H1 (cell line): ENCODE measurements around the gene TTLL7. TPM values are rescaled to one million over a fixed set of nuclear protein-coding genes. Genes with fewer than 3 reads are reported as not detected.

Experiments
- CTCF ChIA-PET: fragments of 300-600 bp; sonication (Branson Sonifier 250); formaldehyde crosslinking; loops from one replicate; lab custom pipeline; 2021; ENCODE audit not compliant: partially characterized antibody; lab: Charles Lee
- POLR2A ChIA-PET: fragments of 300-600 bp; sonication (Branson Sonifier 250); formaldehyde crosslinking; loops from one replicate; lab custom pipeline; 2021; ENCODE audit warnings: inconsistent platforms; ENCODE audit not compliant: partially characterized antibody; lab: Charles Lee
- DNase-seq, 2 experiments: peaks; one replicate each; pipeline versions ENCODE4 v3.0.0 to v3.0.0-alpha.2; 2010 to 2022; ENCODE audit warnings: low spot score in 2 of 2, low read depth in 1 of 2, mixed read lengths in 1 of 2
- FAIRE-seq: peaks from 2 replicates; lab custom pipeline; 2011; peaks lifted over from hg19 to GRCh38; lab: Jason Lieb, UNC
- H2AFZ ChIP-seq: 2 replicates; pipeline ENCODE4 v1.8.1; 2012; ENCODE audit warnings: low read length, inconsistent platforms
- H2AK5ac ChIP-seq: 2 replicates; pipeline ENCODE4 v1.6.1; 2013; ENCODE audit warnings: low read depth, low read length
- H2BK120ac ChIP-seq: replicated peaks from 2 replicates; pipeline ENCODE3; 2013; ENCODE audit warnings: low read depth, low read length, inconsistent platforms
- H2BK12ac ChIP-seq: 2 replicates; pipeline ENCODE4 v1.6.1; 2013; ENCODE audit warnings: low read depth, low read length
- H2BK15ac ChIP-seq: 2 replicates; pipeline ENCODE4 v1.6.1; 2013; ENCODE audit warnings: low read length
- H2BK20ac ChIP-seq: 2 replicates; pipeline ENCODE4 v1.6.1; 2013; ENCODE audit warnings: low read length
- H2BK5ac ChIP-seq: 2 replicates; pipeline ENCODE4 v1.6.1; 2013; ENCODE audit warnings: low read depth, low read length
- H3K14ac ChIP-seq: 2 replicates; pipeline ENCODE4 v1.6.1; 2013; ENCODE audit warnings: inconsistent platforms; ENCODE audit not compliant: insufficient read length
- H3K18ac ChIP-seq: 2 replicates; pipeline ENCODE4 v1.6.1; 2013; ENCODE audit warnings: low read length; ENCODE audit errors: extremely low read depth
- H3K23ac ChIP-seq: 2 replicates; pipeline ENCODE4 v1.6.1; 2013; ENCODE audit warnings: inconsistent platforms; ENCODE audit not compliant: insufficient read length
- H3K23me2 ChIP-seq: 2 replicates; pipeline ENCODE4 v1.6.1; 2013; ENCODE audit warnings: low read depth, low read length
- H3K27ac ChIP-seq: 2 replicates; pipeline ENCODE4 v1.6.1; 2011; ENCODE audit warnings: low read depth, low read length, inconsistent platforms
- H3K27me3 ChIP-seq, 4 experiments: replicated peaks in 1 of 4; 1 replicate in 1 of 4; 2 replicates in 3 of 4; pipeline versions ENCODE4 v1.6.1 to v1.8.1; 2011 to 2013; ENCODE audit warnings: low read length in 3 of 4, mild to moderate bottlenecking in 3 of 4, inconsistent platforms in 2 of 4, mixed read lengths in 2 of 4, moderate library complexity in 1 of 4; ENCODE audit not compliant: control insufficient read depth in 3 of 4, insufficient read depth in 3 of 4; ENCODE audit errors: extremely low read depth in 1 of 4
- H3K36me3 ChIP-seq, 4 experiments: 2 replicates each; pipeline versions ENCODE4 v1.6.1 to v1.8.1; 2011 to 2013; ENCODE audit warnings: mild to moderate bottlenecking in 4 of 4, low read length in 3 of 4, moderate library complexity in 2 of 4, control low read depth in 1 of 4, inconsistent platforms in 1 of 4; ENCODE audit not compliant: insufficient read depth in 4 of 4, control insufficient read depth in 2 of 4
- H3K4ac ChIP-seq: replicated peaks from 2 replicates; pipeline ENCODE3; 2013; ENCODE audit warnings: low read length, low read depth, mixed read lengths, inconsistent platforms; ENCODE audit not compliant: insufficient read length
- H3K4me1 ChIP-seq, 4 experiments: replicated peaks in 1 of 4; 1 replicate in 1 of 4; 2 replicates in 3 of 4; pipeline versions ENCODE4 v1.6.1 to v1.8.1; 2011 to 2013; ENCODE audit warnings: low read length in 3 of 4, inconsistent platforms in 2 of 4, mixed read lengths in 1 of 4; ENCODE audit not compliant: insufficient read depth in 4 of 4, control insufficient read depth in 3 of 4
- H3K4me2 ChIP-seq, 2 experiments: 2 replicates each; pipeline versions ENCODE4 v1.6.1 to v1.8.1; 2011 to 2013; ENCODE audit warnings: low read depth in 2 of 2, low read length in 2 of 2, control low read depth in 1 of 2, inconsistent platforms in 1 of 2, mild to moderate bottlenecking in 1 of 2; ENCODE audit not compliant: insufficient read depth in 1 of 2
- H3K4me3 ChIP-seq, 4 experiments: fragments of 200-600, 300-600 bp in 1 of 4; sonication (generic), shearing (Covaris generic), sonication (Bioruptor Twin) in 1 of 4; 2 replicates each; pipeline versions ENCODE4 v1.5.1 to v1.8.1; 2011 to 2016; ENCODE audit warnings: low read length in 4 of 4, low read depth in 3 of 4, control low read depth in 2 of 4, inconsistent platforms in 2 of 4, mild to moderate bottlenecking in 2 of 4, mixed read lengths in 1 of 4, moderate library complexity in 1 of 4; ENCODE audit not compliant: insufficient read depth in 2 of 4; ENCODE audit errors: extremely low read depth in 1 of 4
- H3K56ac ChIP-seq: replicated peaks from 2 replicates; pipeline ENCODE3; 2013; ENCODE audit warnings: low read depth, mild to moderate bottlenecking, mixed read lengths, low read length, inconsistent platforms; ENCODE audit not compliant: insufficient read length
- H3K79me1 ChIP-seq: 2 replicates; pipeline ENCODE4 v1.6.1; 2013; ENCODE audit warnings: low read depth, low read length, control low read depth
- H3K79me2 ChIP-seq, 2 experiments: 2 replicates each; pipeline versions ENCODE4 v1.6.1 to v1.8.1; 2012 to 2013; ENCODE audit warnings: low read length in 2 of 2, mild to moderate bottlenecking in 2 of 2, inconsistent platforms in 1 of 2; ENCODE audit not compliant: insufficient read depth in 2 of 2, control insufficient read depth in 1 of 2
- H3K9ac ChIP-seq, 4 experiments: replicated peaks in 1 of 4; 1 replicate in 1 of 4; 2 replicates in 3 of 4; pipeline versions ENCODE4 v1.6.1 to v1.8.1; 2011 to 2013; ENCODE audit warnings: low read depth in 3 of 4, low read length in 3 of 4, control low read depth in 2 of 4, mild to moderate bottlenecking in 2 of 4, moderate library complexity in 2 of 4, inconsistent platforms in 1 of 4; ENCODE audit errors: extremely low read depth in 1 of 4
- H3K9me3 ChIP-seq, 2 experiments: 2 replicates each; pipeline versions ENCODE4 v1.6.1 to v1.8.1; 2012 to 2013; ENCODE audit warnings: mild to moderate bottlenecking in 2 of 2, moderate library complexity in 2 of 2, control low read depth in 1 of 2, inconsistent platforms in 1 of 2, low read depth in 1 of 2, low read length in 1 of 2, mixed read lengths in 1 of 2; ENCODE audit not compliant: insufficient read depth in 2 of 2
- H4K20me1 ChIP-seq, 2 experiments: replicated peaks in 1 of 2; 2 replicates each; pipeline versions ENCODE3 to v1.8.1; 2011 to 2013; ENCODE audit warnings: inconsistent platforms in 2 of 2, low read length in 2 of 2, mild to moderate bottlenecking in 1 of 2; ENCODE audit not compliant: insufficient read depth in 2 of 2, control insufficient read depth in 1 of 2
- H4K5ac ChIP-seq: 2 replicates; pipeline ENCODE4 v1.6.1; 2013; ENCODE audit warnings: low read length, low read depth, mixed read lengths, inconsistent platforms; ENCODE audit not compliant: insufficient read length
- H4K8ac ChIP-seq: 2 replicates; pipeline ENCODE4 v1.8.0; 2013; ENCODE audit warnings: mild to moderate bottlenecking, moderate library complexity, low read length, inconsistent platforms; ENCODE audit not compliant: insufficient read depth; ENCODE audit errors: extremely low read depth
- H4K91ac ChIP-seq: replicated peaks from 2 replicates; pipeline ENCODE3; 2013; ENCODE audit warnings: low read length, mixed read lengths, inconsistent platforms; ENCODE audit not compliant: insufficient read length
- BRCA1 ChIP-seq: IDR thresholded peaks from 2 replicates; pipeline ENCODE4 v1.6.1; 2012; ENCODE audit warnings: low read depth, low read length, improper control_type of control experiment
- CBX5 ChIP-seq: fragments of 300-800, 300-1000 bp; sonication (generic); IDR thresholded peaks from 2 replicates; pipeline ENCODE4 v1.7.1; 2016; ENCODE audit warnings: antibody characterized with exemption, low read length, low read depth
- CBX8 ChIP-seq: fragments of 300-800, 300-1000 bp; sonication (generic); IDR thresholded peaks from 2 replicates; pipeline ENCODE4 v1.7.1; 2016; ENCODE audit warnings: low read depth, low read length, borderline replicate concordance
- EP300 ChIP-seq, 2 experiments: IDR thresholded peaks; 1 replicate in 1 of 2; 2 replicates in 1 of 2; pipeline ENCODE4 v1.6.1; 2011 to 2012; ENCODE audit warnings: low read depth in 2 of 2, low read length in 2 of 2, mild to moderate bottlenecking in 2 of 2, borderline replicate concordance in 1 of 2, inconsistent platforms in 1 of 2, moderate library complexity in 1 of 2
- FOSL1 ChIP-seq: IDR thresholded peaks from 2 replicates; pipeline ENCODE4 v1.6.1; 2011; ENCODE audit warnings: mild to moderate bottlenecking, low read depth, low read length, moderate library complexity; ENCODE audit not compliant: insufficient read depth
- JUND ChIP-seq: IDR thresholded peaks from 2 replicates; pipeline ENCODE4 v1.6.1; 2011; ENCODE audit warnings: mild to moderate bottlenecking, improper control_type of control experiment, low read length
- PHF8 ChIP-seq: fragments of 200-600 bp; sonication (generic); conservative IDR thresholded peaks from 2 replicates; pipeline ENCODE4 v1.7.1; 2012; ENCODE audit warnings: low read depth, mild to moderate bottlenecking, inconsistent platforms, low read length, moderate library complexity
- POU5F1 ChIP-seq: IDR thresholded peaks from 2 replicates; pipeline ENCODE4 v1.6.1; 2011; ENCODE audit warnings: low read depth, mild to moderate bottlenecking, low read length, moderate library complexity
- RFX5 ChIP-seq: IDR thresholded peaks from 2 replicates; pipeline ENCODE4 v1.6.1; 2011; ENCODE audit warnings: low read depth, low read length, improper control_type of control experiment, borderline replicate concordance
- RXRA ChIP-seq: IDR thresholded peaks from 2 replicates; pipeline ENCODE4 v1.6.1; 2011; ENCODE audit warnings: low read depth, mild to moderate bottlenecking, low read length, moderate library complexity; ENCODE audit not compliant: insufficient read depth
- TBP ChIP-seq: IDR thresholded peaks from 2 replicates; pipeline ENCODE4 v1.6.1; 2011; ENCODE audit warnings: low read depth, low read length, improper control_type of control experiment
- TCF12 ChIP-seq: IDR thresholded peaks from 2 replicates; pipeline ENCODE4 v1.6.1; 2011; ENCODE audit warnings: low read depth, mild to moderate bottlenecking, low read length
- polyA plus RNA-seq, 7 experiments: library from polyadenylated mRNA; depleted of rRNA in 3 of 7; stranded (reverse) in 5 of 7; unstranded in 2 of 7; fragments of >200 nt in 5 of 7; fragments of 200-250 nt in 2 of 7; gene quantifications; 1 replicate in 5 of 7; 2 replicates in 1 of 7; 4 replicates in 1 of 7; pipeline versions ENCODE4 v1.2.1 to v1.2.3, GENCODE V29; 2011 to 2013; ENCODE audit warnings: missing spikeins in 2 of 7, mixed read lengths in 2 of 7
- total RNA-seq: library from RNA; stranded (reverse); fragmentation: NEBNext Ultra II Directional; extraction: Animal tissue kit (Norgen Biotek cat#: 25700); gene quantifications from 2 replicates; pipeline ENCODE4 v1.2.1, GENCODE V29; 2021
- TF ChIP-seq, protein P1 (sequence below): IDR thresholded peaks from 2 replicates; pipeline ENCODE4 v1.6.1; 2011; ENCODE audit warnings: low read length, improper control_type of control experiment
- TF ChIP-seq, protein P2 (sequence below): IDR thresholded peaks from 2 replicates; pipeline ENCODE4 v1.6.1; 2011; ENCODE audit warnings: low read depth, mild to moderate bottlenecking, low read length; ENCODE audit not compliant: insufficient read depth

The TTLL7 gene
- total and polyA plus RNA-seq, 2 of the 8 experiments (the other 6 are each of a cell fraction or from before 2014, with no cell fraction given), result 1.9 to 7.9 TPM

DNA sequence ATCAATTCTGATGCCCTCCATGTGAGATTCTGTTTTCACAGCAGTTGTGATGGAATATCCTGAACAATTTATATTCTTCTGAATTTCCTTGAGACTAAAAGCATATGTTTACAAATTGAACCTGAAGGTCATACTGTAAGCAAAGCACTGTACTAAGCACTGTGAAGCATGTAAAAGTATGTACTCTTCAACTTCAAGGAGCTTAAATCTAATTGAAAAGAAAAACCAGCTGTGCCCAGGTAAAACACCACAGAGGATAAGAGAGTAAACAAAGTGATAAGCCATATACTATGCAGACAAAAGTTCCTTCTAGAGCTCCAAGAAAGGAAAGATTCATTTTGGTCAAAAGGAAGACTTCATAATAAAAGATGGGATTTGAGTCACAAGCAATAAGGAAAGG is 71.9 kb downstream of the TTLL7 start:
- Histone ChIP-seq H4K20me1 (no peaks in the 10 kb centered on the region), H3K4me2 (no peak overlapping the region), H3K23ac (no peak overlapping the region), H3K79me1 (no peaks in the 10 kb centered on the region), H4K5ac (no peak overlapping the region), H3K18ac (no peak overlapping the region), H2BK20ac (no peak overlapping the region), H2BK15ac (no peak overlapping the region), H2AFZ (no peak overlapping the region), H2BK120ac (no peak overlapping the region), H3K14ac (no peak overlapping the region), H3K27me3 (no peaks in the 10 kb centered on the region), H3K4ac (no peak overlapping the region), H2BK12ac (no peak overlapping the region), H4K8ac (no peak overlapping the region), H4K91ac (no peak overlapping the region), H3K79me2 (no peaks in the 10 kb centered on the region), H3K4me1 (no peaks in the 10 kb centered on the region), H2AK5ac (no peak overlapping the region), H3K27ac (no peak overlapping the region), H3K56ac (no peak overlapping the region), H3K23me2 (no peaks in the 10 kb centered on the region), H3K9ac (no peak overlapping the region), H3K4me3 (no peak overlapping the region), H3K36me3 (no peaks in the 10 kb centered on the region), H3K9me3 (no peaks in the 10 kb centered on the region), H2BK5ac (no peak overlapping the region)
- DNase-seq, result no peak
- CTCF ChIA-PET, result interaction anchor here (0.6 kb wide), 1 partner anchor 423 kb away, joined by 3 read pairs; no protein-coding TSS in a partner anchor
- POLR2A ChIA-PET, result interaction anchor here (0.5 kb wide), 1 partner anchor 670 kb away, joined by 3 read pairs; no protein-coding TSS in a partner anchor
- FAIRE-seq, result no peak
- TF ChIP-seq RFX5 (no peak), PHF8 (no peak), TBP (no peak), FOSL1 (no peak), EP300 (IDR thresholded peaks at IDR 0.05; ENCODE audit: borderline replicate concordance in 1 of 2, low read depth in 2 of 2, low read length in 2 of 2) (no peak), CBX5 (no peak), POU5F1 (no peak), RXRA (no peak), CBX8 (no peak), TCF12 (no peak), BRCA1 (no peak), JUND (no peak)
- TF ChIP-seq, protein P1, sequence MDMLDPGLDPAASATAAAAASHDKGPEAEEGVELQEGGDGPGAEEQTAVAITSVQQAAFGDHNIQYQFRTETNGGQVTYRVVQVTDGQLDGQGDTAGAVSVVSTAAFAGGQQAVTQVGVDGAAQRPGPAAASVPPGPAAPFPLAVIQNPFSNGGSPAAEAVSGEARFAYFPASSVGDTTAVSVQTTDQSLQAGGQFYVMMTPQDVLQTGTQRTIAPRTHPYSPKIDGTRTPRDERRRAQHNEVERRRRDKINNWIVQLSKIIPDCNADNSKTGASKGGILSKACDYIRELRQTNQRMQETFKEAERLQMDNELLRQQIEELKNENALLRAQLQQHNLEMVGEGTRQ, result no peak
- TF ChIP-seq, protein P2, sequence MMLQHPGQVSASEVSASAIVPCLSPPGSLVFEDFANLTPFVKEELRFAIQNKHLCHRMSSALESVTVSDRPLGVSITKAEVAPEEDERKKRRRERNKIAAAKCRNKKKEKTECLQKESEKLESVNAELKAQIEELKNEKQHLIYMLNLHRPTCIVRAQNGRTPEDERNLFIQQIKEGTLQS, result no peak
